H9 (cell line): ENCODE measurements around the gene SLX1A. TPM values are rescaled to one million over a fixed set of nuclear protein-coding genes. Genes with fewer than 3 reads are reported as not detected.

Experiments used
- DNase-seq: peaks from one replicate; pipeline ENCODE4 v3.0.0-alpha.2; 2017
- H2AFZ ChIP-seq: one replicate; pipeline ENCODE4 v1.6.1; 2013; ENCODE audit warnings: mild to moderate bottlenecking, low read length, control low read depth, moderate library complexity
- H2AK5ac ChIP-seq: 2 replicates; pipeline ENCODE4 v1.6.1; 2013; ENCODE audit warnings: low read length, control low read depth, mixed read lengths; ENCODE audit not compliant: insufficient read length
- H2BK120ac ChIP-seq: one replicate; pipeline ENCODE4 v1.6.1; 2013; ENCODE audit warnings: low read depth, mild to moderate bottlenecking, low read length, control low read depth, inconsistent platforms; ENCODE audit not compliant: poor library complexity, severe bottlenecking
- H2BK12ac ChIP-seq: 2 replicates; pipeline ENCODE4 v1.6.1; 2013; ENCODE audit warnings: low read length, control low read depth, mixed read lengths, low read depth; ENCODE audit not compliant: insufficient read length
- H2BK15ac ChIP-seq: 2 replicates; pipeline ENCODE4 v1.6.1; 2013; ENCODE audit warnings: low read depth, low read length, control low read depth
- H2BK20ac ChIP-seq: one replicate; pipeline ENCODE4 v1.6.1; 2013; ENCODE audit warnings: low read depth, mild to moderate bottlenecking, low read length, control low read depth, inconsistent platforms; ENCODE audit not compliant: poor library complexity, severe bottlenecking
- H2BK5ac ChIP-seq: 2 replicates; pipeline ENCODE4 v1.6.1; 2013; ENCODE audit warnings: low read length, control low read depth, mixed read lengths; ENCODE audit not compliant: insufficient read length
- H3K14ac ChIP-seq: 2 replicates; pipeline ENCODE4 v1.6.1; 2013; ENCODE audit warnings: low read length, control low read depth; ENCODE audit not compliant: insufficient read depth
- H3K18ac ChIP-seq: 2 replicates; pipeline ENCODE4 v1.6.1; 2013; ENCODE audit warnings: low read depth, mild to moderate bottlenecking, mixed read lengths, low read length, control low read depth; ENCODE audit not compliant: insufficient read length
- H3K23ac ChIP-seq: 2 replicates; pipeline ENCODE4 v1.6.1; 2013; ENCODE audit warnings: low read length, control low read depth, mixed read lengths, low read depth; ENCODE audit not compliant: insufficient read length
- H3K23me2 ChIP-seq: 2 replicates; pipeline ENCODE4 v1.6.1; 2013; ENCODE audit warnings: low read depth, mild to moderate bottlenecking, mixed read lengths, low read length, control low read depth; ENCODE audit not compliant: insufficient read length, poor library complexity, severe bottlenecking
- H3K27ac ChIP-seq: 2 replicates; pipeline ENCODE4 v1.5.1; 2013; ENCODE audit warnings: low read length, control low read depth, mixed read lengths, low read depth; ENCODE audit not compliant: insufficient read length
- H3K27me3 ChIP-seq: 2 replicates; pipeline ENCODE4 v1.6.1; 2013; ENCODE audit warnings: low read length, control low read depth, inconsistent platforms; ENCODE audit not compliant: insufficient read depth
- H3K4ac ChIP-seq: 2 replicates; pipeline ENCODE4 v1.6.1; 2013; ENCODE audit warnings: low read depth, mild to moderate bottlenecking, control low read depth, inconsistent platforms, low read length, moderate library complexity
- H3K4me1 ChIP-seq: 2 replicates; pipeline ENCODE4 v1.6.1; 2013; ENCODE audit warnings: low read length, control low read depth, inconsistent platforms; ENCODE audit not compliant: insufficient read depth
- H3K4me2 ChIP-seq: 2 replicates; pipeline ENCODE4 v1.6.1; 2013; ENCODE audit warnings: low read length, control low read depth, mixed read lengths; ENCODE audit not compliant: insufficient read length, insufficient read depth
- H3K56ac ChIP-seq: 2 replicates; pipeline ENCODE4 v1.6.1; 2013; ENCODE audit warnings: low read depth, mild to moderate bottlenecking, mixed read lengths, low read length, control low read depth; ENCODE audit not compliant: insufficient read length
- H3K79me1 ChIP-seq: 2 replicates; pipeline ENCODE4 v1.6.1; 2013; ENCODE audit warnings: low read depth, mild to moderate bottlenecking, moderate library complexity, low read length, control low read depth, inconsistent platforms; ENCODE audit not compliant: insufficient read depth, poor library complexity, severe bottlenecking
- H3K79me2 ChIP-seq: 2 replicates; pipeline ENCODE4 v1.6.1; 2013; ENCODE audit warnings: low read length, control low read depth, inconsistent platforms; ENCODE audit not compliant: insufficient read depth
- H3K9ac ChIP-seq: 2 replicates; pipeline ENCODE4 v1.6.1; 2013; ENCODE audit warnings: low read length, control low read depth, mixed read lengths; ENCODE audit not compliant: insufficient read length; ENCODE audit errors: extremely low read depth
- H3K9me3 ChIP-seq: one replicate; pipeline ENCODE4 v1.6.1; 2013; ENCODE audit warnings: low read depth, low read length, inconsistent platforms; ENCODE audit not compliant: control insufficient read depth
- H3T11ph ChIP-seq: one replicate; pipeline ENCODE4 v1.6.1; 2013; ENCODE audit warnings: mild to moderate bottlenecking, low read length, control low read depth, inconsistent platforms
- H4K20me1 ChIP-seq: one replicate; pipeline ENCODE4 v1.6.1; 2013; ENCODE audit not compliant: control insufficient read depth, insufficient read length, insufficient read depth
- H4K5ac ChIP-seq: 2 replicates; pipeline ENCODE4 v1.6.1; 2013; ENCODE audit warnings: low read depth, mild to moderate bottlenecking, mixed read lengths, low read length, control low read depth; ENCODE audit not compliant: insufficient read length
- H4K8ac ChIP-seq: replicated peaks from 2 replicates; pipeline ENCODE4 v1.6.1; 2013; ENCODE audit warnings: low read length, control low read depth, mixed read lengths, low read depth; ENCODE audit not compliant: insufficient read length
- H4K91ac ChIP-seq: 2 replicates; pipeline ENCODE4 v1.6.1; 2013; ENCODE audit warnings: low read depth, mild to moderate bottlenecking, moderate library complexity, mixed read lengths, low read length, control low read depth; ENCODE audit not compliant: insufficient read length
- H3K27ac Mint-ChIP-seq, 3 experiments: 2 replicates in 2 of 3; 3 replicates in 1 of 3; pipeline ENCODE4 v1.8.0; 2020 to 2021; ENCODE audit warnings: mixed read lengths in 3 of 3, mild to moderate bottlenecking in 1 of 3, moderate library complexity in 1 of 3
- H3K27me3 Mint-ChIP-seq: 2 replicates; pipeline ENCODE4 v1.8.0; 2021; ENCODE audit warnings: low read depth, mild to moderate bottlenecking, moderate library complexity, mixed read lengths
- H3K36me3 Mint-ChIP-seq, 3 experiments: 2 replicates in 2 of 3; 3 replicates in 1 of 3; pipeline ENCODE4 v1.8.0; 2020 to 2021; ENCODE audit warnings: low read depth in 3 of 3, mixed read lengths in 3 of 3; ENCODE audit not compliant: insufficient read depth in 1 of 3
- H3K4me1 Mint-ChIP-seq, 2 experiments: 2 replicates each; pipeline ENCODE4 v1.8.0; 2020; ENCODE audit warnings: mixed read lengths in 2 of 2
- H3K4me3 Mint-ChIP-seq, 2 experiments: 2 replicates in 1 of 2; 3 replicates in 1 of 2; pipeline ENCODE4 v1.8.0; 2020 to 2021; ENCODE audit warnings: mild to moderate bottlenecking in 2 of 2, mixed read lengths in 2 of 2, moderate library complexity in 1 of 2
- H3K9me3 Mint-ChIP-seq, 2 experiments: 2 replicates in 1 of 2; 3 replicates in 1 of 2; pipeline ENCODE4 v1.8.0; 2020; ENCODE audit warnings: mild to moderate bottlenecking in 2 of 2, mixed read lengths in 2 of 2, moderate library complexity in 1 of 2
- CTCF ChIP-seq: fragments of 200-600 bp; sonication (generic); conservative IDR thresholded peaks from 3 replicates; pipeline ENCODE4 v1.8.0; 2021; ENCODE audit warnings: antibody characterized with exemption, mild to moderate bottlenecking
- WGBS: extraction: QIAGEN DNeasy Blood & Tissue Kit; methylation state at CpG from one replicate; pipeline ENCODE4 v1.1.7; 2013; ENCODE audit warnings: missing lambda C conversion rate, low lambda C conversion rate, mixed read lengths; ENCODE audit not compliant: insufficient read length; ENCODE audit errors: extremely low coverage; 5-methylcytosine and 5-hydroxymethylcytosine counted together
- total RNA-seq: library from RNA; stranded (reverse); gene quantifications from 2 replicates; pipeline ENCODE4 v1.2.1, GENCODE V29; 2021

The SLX1A gene
- total RNA-seq, 1 experiment from 2014 or later, result 30.3 TPM

- Mint-ChIP-seq H3K4me1 (no peaks in the 10 kb centered on the region), H3K4me3 (no peak overlapping the region), H3K27ac (no peak overlapping the region), H3K27me3 (peaks cover 4% of the 10 kb centered on the region), H3K9me3 (peaks cover 10 to 16% of the 10 kb centered on the region in 2 experiments), H3K36me3 (peaks cover 0 to 2% (median 0%) of the 10 kb centered on the region in 3 experiments; a peak in 1 of 7 replicates)
- H3K79me1 ChIP-seq, result no peaks in the 10 kb centered on the region
- H2BK20ac ChIP-seq, result no peak overlapping the region
- no peaks in the 10 kb centered on the region for H3K9me3 ChIP-seq
- no peak overlapping the region for H3K4ac ChIP-seq
- H2BK5ac ChIP-seq, result no peak overlapping the region
- H2BK12ac ChIP-seq, result no peak overlapping the region
- no peak overlapping the region for H3K23ac ChIP-seq
- H4K20me1 ChIP-seq, result no peaks in the 10 kb centered on the region
- H2AFZ ChIP-seq, result no peak overlapping the region
- no peaks in the 10 kb centered on the region for H3K4me1 ChIP-seq
- H3K18ac ChIP-seq, result no peak overlapping the region
- no peaks in the 10 kb centered on the region for H3K27me3 ChIP-seq
- no peak overlapping the region for H4K8ac ChIP-seq
- no peak overlapping the region for H2BK120ac ChIP-seq
- H3K23me2 ChIP-seq, result no peaks in the 10 kb centered on the region
- DNase-seq, result no peak
- no peak overlapping the region for H3K4me2 ChIP-seq
- no peak overlapping the region for H4K91ac ChIP-seq
- H3T11ph ChIP-seq, result no peak overlapping the region
- no peak overlapping the region for H3K27ac ChIP-seq
- WGBS, result no CpG with 5 or more reads among the region's 1 CpG
- no peak overlapping the region for H2BK15ac ChIP-seq
- no peak overlapping the region for H3K14ac ChIP-seq
- no peak for TF ChIP-seq CTCF
- no peak overlapping the region for H3K56ac ChIP-seq
- no peak overlapping the region for H3K9ac ChIP-seq
- no peak overlapping the region for H4K5ac ChIP-seq
- H2AK5ac ChIP-seq, result no peak overlapping the region
- H3K79me2 ChIP-seq, result no peaks in the 10 kb centered on the region
Measured at GRCh38 chr16:30145657-30146056, 48.0 kb upstream of the SLX1A start.
